HG02588 (cell line): ENCODE data around the gene RALGDS.
A peak's percentile ranks its signal among the peaks of the same experiment; 100 is the strongest.

Source experiments
- ATAC-seq: cut with Tn5 transposase; IDR thresholded peaks from one replicate; pipeline ENCODE4 v1.9.1; 2021; ENCODE audit warnings: mild to moderate bottlenecking, moderate library complexity; ENCODE audit not compliant: unreplicated experiment

RALGDS gene

GRCh38 chr9:133137451-133138231 is 16.6 kb upstream of the RALGDS start:
- no peak for ATAC-seq

GRCh38 chr9:133135146-133135745 is 14.2 kb upstream of the RALGDS start:
- ATAC-seq, result no peak

- no peak for ATAC-seq
These were observed 13.5 kb upstream of the RALGDS start for GRCh38 chr9:133134388-133135145.

GRCh38 chr9:133133681-133134387 is 12.8 kb upstream of the RALGDS start:
- ATAC-seq, result peak; percentile 65

GRCh38 chr9:133132174-133132573 is 11.1 kb upstream of the RALGDS start:
- ATAC-seq, result no peak

GRCh38 chr9:133131506-133131905 is 10.5 kb upstream of the RALGDS start:
- no peak for ATAC-seq

GRCh38 chr9:133130685-133131244 is 9.7 kb upstream of the RALGDS start:
- ATAC-seq, result no peak

- ATAC-seq, result no peak
These were observed 8.2 kb upstream of the RALGDS start for GRCh38 chr9:133129001-133129795.

- no peak for ATAC-seq
These were observed 7.1 kb upstream of the RALGDS start for GRCh38 chr9:133128152-133128551.

GRCh38 chr9:133127340-133127981 is 6.4 kb upstream of the RALGDS start:
- ATAC-seq, result no peak

- no peak for ATAC-seq
These were observed 5.8 kb upstream of the RALGDS start for GRCh38 chr9:133126697-133127339.

GRCh38 chr9:133125941-133126696 is 5.1 kb upstream of the RALGDS start:
- no peak for ATAC-seq

GRCh38 chr9:133124907-133125275 is 3.9 kb upstream of the RALGDS start:
- ATAC-seq, result no peak

GRCh38 chr9:133124123-133124906 is 3.3 kb upstream of the RALGDS start:
- ATAC-seq, result no peak

GRCh38 chr9:133122935-133123611 is 2.0 kb upstream of the RALGDS start:
- ATAC-seq, result no peak

- ATAC-seq, result no peak
These were observed 1.5 kb upstream of the RALGDS start for GRCh38 chr9:133122605-133122934.

GRCh38 chr9:133121915-133122550 is 993 bp upstream of the RALGDS start:
- ATAC-seq, result no peak
